Measurements from ENCODE around the gene HDLBP.

DNA sequence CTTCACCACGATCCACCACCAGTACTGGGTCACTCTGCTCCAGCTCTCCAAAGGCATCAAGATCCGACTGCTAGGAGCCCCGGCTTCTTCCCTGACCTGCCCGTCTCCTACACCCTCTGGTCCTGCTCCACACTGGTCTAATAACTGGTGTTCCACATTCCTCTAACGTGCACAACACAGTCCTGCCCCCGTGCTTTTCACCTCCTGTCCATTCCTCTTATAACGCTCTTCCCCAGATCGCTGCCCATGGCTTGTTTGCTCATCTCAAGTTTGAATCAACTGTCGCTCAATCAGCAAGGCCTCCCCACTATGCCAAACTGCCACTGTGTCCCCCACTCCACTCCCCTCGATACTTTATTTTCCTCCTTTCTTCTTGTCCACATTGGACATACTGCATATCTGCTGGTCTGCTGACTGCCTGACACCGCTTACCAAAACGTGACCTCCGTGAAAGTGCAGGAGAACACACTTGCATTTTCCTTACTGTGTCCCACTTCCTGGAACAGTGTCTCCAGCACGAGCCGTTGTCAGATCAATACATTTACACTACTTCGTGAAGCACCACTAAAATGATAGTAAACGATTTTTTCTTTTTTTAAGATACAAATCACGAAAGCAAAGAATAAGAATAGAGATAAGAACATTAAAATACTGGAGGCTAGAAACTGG is 6.5 kb downstream of the HDLBP start:
- TF ChIP-seq YY1 (IDR thresholded peaks at IDR 0.05; ENCODE audit: insufficient read depth, insufficient read length) (no peak), ZNF274 (IDR thresholded peaks at IDR 0.05; ENCODE audit: low read depth, low read length) (no peak)
